HG03025 (cell line): ENCODE data around the gene TMEM238L.

Experiments
- ATAC-seq: cut with Tn5 transposase; IDR thresholded peaks from one replicate; pipeline ENCODE4 v1.9.1; 2021; ENCODE audit warnings: mild to moderate bottlenecking, moderate library complexity; ENCODE audit not compliant: unreplicated experiment, low FRiP score

The TMEM238L gene

GRCh38 chr17:10752696-10753095 is 51.2 kb downstream of the TMEM238L start:
- ATAC-seq, result no peak

- no peak for ATAC-seq
Observed at GRCh38 chr17:10751563-10751962, 52.3 kb downstream of the TMEM238L start.

GRCh38 chr17:10750210-10750609 is 53.7 kb downstream of the TMEM238L start:
- ATAC-seq, result no peak

- no peak for ATAC-seq
Observed at GRCh38 chr17:10748531-10749181, 55.2 kb downstream of the TMEM238L start.

- no peak for ATAC-seq
Observed at GRCh38 chr17:10745231-10745630, 58.7 kb downstream of the TMEM238L start.
